Karpas-422 (cell line): ENCODE data around the gene PRSS8. TPM values are rescaled to one million over a fixed set of nuclear protein-coding genes. Genes with fewer than 3 reads are reported as not detected.

Experiments
- DNase-seq: peaks from one replicate; pipeline ENCODE4 v3.0.0-alpha.2; 2015
- H2AFZ ChIP-seq: fragments of 200-600 bp; sonication (generic); 2 replicates; pipeline ENCODE4 v1.6.1; 2014; ENCODE audit warnings: antibody characterized with exemption, low read length, mixed read lengths
- H3K27ac ChIP-seq: fragments of 200-600 bp; sonication (generic); 2 replicates; pipeline ENCODE4 v1.5.1; 2014; ENCODE audit warnings: mild to moderate bottlenecking, low read length, moderate library complexity
- H3K27me3 ChIP-seq: fragments of 200-600 bp; sonication (generic); 2 replicates; pipeline ENCODE4 v1.6.1; 2014; ENCODE audit warnings: low read length, mixed read lengths
- H3K36me3 ChIP-seq: fragments of 200-600 bp; sonication (generic); 2 replicates; pipeline ENCODE4 v1.6.1; 2014; ENCODE audit warnings: low read length, mixed read lengths; ENCODE audit not compliant: insufficient read depth
- H3K4me1 ChIP-seq: fragments of 200-600 bp; sonication (generic); 2 replicates; pipeline ENCODE4 v1.6.1; 2014; ENCODE audit warnings: mild to moderate bottlenecking, low read length, mixed read lengths
- H3K4me2 ChIP-seq: fragments of 200-600 bp; sonication (generic); 2 replicates; pipeline ENCODE4 v1.6.1; 2014; ENCODE audit warnings: low read length, low read depth, mild to moderate bottlenecking; ENCODE audit not compliant: poor library complexity, severe bottlenecking
- H3K4me3 ChIP-seq: fragments of 200-600 bp; sonication (generic); 2 replicates; pipeline ENCODE4 v1.5.1; 2014; ENCODE audit warnings: mild to moderate bottlenecking, antibody characterized with exemption, low read length, mixed read lengths
- H3K79me2 ChIP-seq: fragments of 200-600 bp; sonication (generic); 2 replicates; pipeline ENCODE4 v1.6.1; 2014; ENCODE audit warnings: mild to moderate bottlenecking, low read length, mixed read lengths
- H3K9ac ChIP-seq: fragments of 200-600 bp; sonication (generic); 2 replicates; pipeline ENCODE4 v1.6.0; 2014; ENCODE audit warnings: low read length
- H3K9me2 ChIP-seq: fragments of 200-600 bp; sonication (generic), shearing (Covaris generic); replicated peaks from 2 replicates; pipeline ENCODE4 v1.6.0; 2014; ENCODE audit warnings: mild to moderate bottlenecking, low read length, moderate library complexity; ENCODE audit not compliant: insufficient read depth
- H3K9me3 ChIP-seq: fragments of 300-700, 200-600 bp; sonication (generic); 2 replicates; pipeline ENCODE4 v1.6.1; 2014; ENCODE audit warnings: low read length, mixed read lengths
- H4K20me1 ChIP-seq: fragments of 200-600 bp; sonication (generic); 2 replicates; pipeline ENCODE4 v1.6.1; 2014; ENCODE audit warnings: mild to moderate bottlenecking, antibody characterized with exemption, low read length, low read depth; ENCODE audit not compliant: insufficient read depth
- small RNA-seq: library from RNA; depleted of rRNA; stranded (forward); fragments of <200 nt; gene quantifications from one replicate; pipeline ENCODE3, GENCODE V24; 2014
- total RNA-seq: library from RNA; depleted of rRNA; stranded (reverse); fragments of >200 nt; shearing (Covaris generic); gene quantifications from 2 replicates; pipeline ENCODE4 v1.2.3, GENCODE V29; 2014; ENCODE audit warnings: low replicate concordance; rRNA removed

PRSS8 gene
- total RNA-seq, 1 experiment from 2014 or later = not detected

DNA sequence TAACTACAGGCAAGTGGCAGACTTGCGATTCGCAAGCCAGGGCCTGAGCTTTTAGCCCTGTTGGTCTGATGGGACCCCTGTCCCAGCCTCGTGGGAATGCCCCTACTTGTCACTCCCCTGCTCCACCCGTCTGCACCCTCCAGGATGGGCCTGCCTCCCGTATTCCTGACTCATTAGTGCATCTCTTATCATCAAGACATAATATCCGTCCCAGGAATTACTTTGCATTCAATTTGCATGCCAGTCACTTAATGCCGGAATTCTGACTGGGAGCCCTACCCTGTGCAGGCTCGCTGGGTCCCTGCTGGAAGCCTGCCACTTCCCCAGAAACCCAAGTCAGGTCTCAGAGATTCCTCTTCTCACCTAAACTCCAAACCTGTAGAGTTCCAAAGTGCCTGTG, 50.1 kb downstream of the PRSS8 start:
- no peak overlapping the region for H3K27ac ChIP-seq
- no peak overlapping the region for H2AFZ ChIP-seq
- H3K27me3 ChIP-seq = no peaks in the 10 kb centered on the region
- H3K9me3 ChIP-seq = no peaks in the 10 kb centered on the region
- H3K9me2 ChIP-seq = no peaks in the 10 kb centered on the region
- no peak overlapping the region for H3K4me2 ChIP-seq
- H4K20me1 ChIP-seq = no peaks in the 10 kb centered on the region; the same call in 1 of the 2 replicates
- no peak overlapping the region for H3K9ac ChIP-seq
- no peak for DNase-seq
- H3K4me1 ChIP-seq = peaks cover 12% of the 10 kb centered on the region
- H3K4me3 ChIP-seq = no peak overlapping the region
- no peaks in the 10 kb centered on the region for H3K36me3 ChIP-seq
- H3K79me2 ChIP-seq = 0 out of 2 replicates have a peak, but pooled peaks cover under 1% of the 10 kb centered on the region

DNA sequence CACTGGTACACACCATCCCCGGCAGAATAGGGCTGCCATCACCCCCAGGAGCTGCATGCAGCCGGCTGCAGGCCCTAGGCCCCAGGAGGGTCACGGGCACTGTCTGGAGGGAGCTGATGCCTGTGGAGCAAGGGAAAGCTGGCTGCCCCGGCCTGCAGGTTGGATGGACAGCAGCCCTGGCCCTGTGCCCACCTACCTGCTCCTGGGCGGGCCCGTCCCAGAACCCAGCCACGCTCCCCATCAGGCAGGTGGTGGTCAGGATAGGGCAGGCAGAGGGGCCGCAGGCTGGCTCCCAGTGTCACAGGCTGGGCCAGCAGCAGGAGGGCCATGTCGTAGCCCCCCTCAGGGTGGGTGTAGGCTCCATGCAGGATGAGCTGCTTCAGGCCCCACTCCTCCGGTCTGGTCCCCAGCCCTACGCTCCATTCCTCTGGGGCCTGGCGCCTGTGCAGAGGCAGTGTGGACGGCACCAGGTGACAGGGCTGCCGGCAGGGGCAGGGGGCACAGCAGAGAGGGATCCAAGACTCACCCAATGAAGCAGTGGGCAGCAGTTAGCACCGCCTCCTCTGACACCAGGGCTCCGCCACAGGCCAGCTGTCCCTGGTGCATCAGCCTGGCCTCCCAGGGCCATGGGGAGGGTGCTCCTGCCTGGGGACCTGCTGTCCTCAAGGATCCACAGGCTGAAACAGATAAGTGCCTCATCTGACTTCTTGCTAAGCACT, 50.8 kb downstream of the PRSS8 start:
- H3K36me3 ChIP-seq = no peaks in the 10 kb centered on the region
- no peak overlapping the region for H3K27ac ChIP-seq
- H4K20me1 ChIP-seq = no peaks in the 10 kb centered on the region; the same call in 1 of the 2 replicates
- H3K9me3 ChIP-seq = no peaks in the 10 kb centered on the region
- no peak overlapping the region for H3K4me3 ChIP-seq
- H3K9ac ChIP-seq = no peak overlapping the region
- peak; percentile 39 for DNase-seq
- H3K9me2 ChIP-seq = no peaks in the 10 kb centered on the region
- H3K27me3 ChIP-seq = no peaks in the 10 kb centered on the region
- H3K4me2 ChIP-seq = no peak overlapping the region
- no peaks in the 10 kb centered on the region for H3K79me2 ChIP-seq
- H2AFZ ChIP-seq = no peak overlapping the region
- H3K4me1 ChIP-seq = peaks cover 12% of the 10 kb centered on the region

DNA sequence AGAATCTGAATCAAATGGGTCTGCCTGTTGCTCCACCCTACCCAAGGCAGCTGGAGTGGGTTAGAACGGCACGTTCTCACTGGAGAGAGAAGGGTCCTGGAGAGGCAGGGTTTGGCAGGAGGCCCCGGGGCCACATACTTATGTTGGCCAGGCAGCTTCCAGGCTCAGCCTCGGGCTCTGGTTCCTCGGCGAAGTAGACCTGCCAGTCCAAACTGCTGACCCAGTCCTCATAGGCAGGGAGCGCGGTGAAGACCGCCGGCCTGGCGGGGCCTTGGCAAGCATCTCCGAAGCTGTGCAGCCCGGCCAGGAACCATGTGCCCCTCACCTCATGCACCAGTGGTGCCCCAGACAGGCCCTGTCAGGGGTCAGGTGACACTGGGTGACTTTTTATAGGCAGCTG, 51.5 kb downstream of the PRSS8 start:
- H3K9me2 ChIP-seq = no peaks in the 10 kb centered on the region
- H2AFZ ChIP-seq = no peak overlapping the region
- no peaks in the 10 kb centered on the region for H3K27me3 ChIP-seq
- no peak overlapping the region for H3K27ac ChIP-seq
- 0 out of 2 replicates have a peak, but pooled peaks cover 2% of the 10 kb centered on the region for H3K79me2 ChIP-seq
- H4K20me1 ChIP-seq = no peaks in the 10 kb centered on the region; the same call in 1 of the 2 replicates
- no peak overlapping the region for H3K4me2 ChIP-seq
- peak; percentile 36 for DNase-seq
- peaks cover 12% of the 10 kb centered on the region for H3K4me1 ChIP-seq
- no peak overlapping the region for H3K9ac ChIP-seq
- H3K9me3 ChIP-seq = no peaks in the 10 kb centered on the region
- no peak overlapping the region for H3K4me3 ChIP-seq
- no peaks in the 10 kb centered on the region for H3K36me3 ChIP-seq

DNA sequence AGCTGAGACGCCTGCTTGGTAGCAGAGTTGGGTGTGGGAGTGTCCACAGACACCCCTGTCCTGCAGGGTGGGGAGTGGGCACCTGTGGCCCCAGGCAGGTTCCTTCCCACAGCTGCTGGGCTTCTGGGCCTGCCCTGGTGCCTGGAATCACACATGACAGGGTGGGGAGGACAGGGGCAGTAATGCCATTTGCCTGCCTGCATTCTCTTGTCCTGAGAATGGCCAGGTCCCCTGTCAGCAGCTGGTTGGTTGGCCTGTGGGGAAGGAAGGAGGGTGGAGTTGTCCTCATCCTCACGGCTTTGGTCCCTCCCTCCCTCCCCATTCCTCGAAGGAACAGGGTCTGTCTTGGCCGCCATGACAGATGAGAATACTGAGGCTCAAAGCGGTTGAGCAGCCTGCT, 52.0 kb downstream of the PRSS8 start:
- Histone ChIP-seq H3K4me1 (peaks cover 12% of the 10 kb centered on the region), H3K36me3 (no peaks in the 10 kb centered on the region)
- no peak for DNase-seq

DNA sequence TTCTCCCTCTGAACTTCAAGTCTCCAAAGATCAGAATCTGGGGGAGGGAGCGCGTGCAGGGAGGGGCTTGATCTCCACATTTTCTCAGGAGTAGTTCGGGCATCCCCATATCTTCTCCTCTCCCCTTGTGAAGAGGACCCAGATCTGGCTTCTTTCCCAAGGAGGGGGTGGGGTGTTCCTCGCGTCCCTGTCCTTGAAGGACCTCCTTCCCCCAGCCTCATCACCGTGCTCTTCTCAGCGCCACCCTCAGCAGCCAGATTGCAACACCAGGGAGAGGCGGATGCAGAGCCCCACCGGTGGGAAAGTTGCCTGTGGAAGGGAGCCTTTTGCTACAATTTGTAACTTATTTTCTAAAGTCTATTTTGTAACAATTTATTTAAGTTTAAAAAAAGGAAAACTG, 52.4 kb downstream of the PRSS8 start:
- Histone ChIP-seq H4K20me1 (no peaks in the 10 kb centered on the region; the same call in 1 of the 2 replicates), H2AFZ (no peak overlapping the region), H3K36me3 (no peaks in the 10 kb centered on the region), H3K27ac (no peak overlapping the region), H3K79me2 (0 out of 2 replicates have a peak, but pooled peaks cover 3% of the 10 kb centered on the region), H3K9ac (no peak overlapping the region), H3K27me3 (no peaks in the 10 kb centered on the region), H3K4me1 (peaks cover 12% of the 10 kb centered on the region), H3K9me2 (no peaks in the 10 kb centered on the region), H3K4me3 (no peak overlapping the region), H3K4me2 (no peak overlapping the region), H3K9me3 (no peaks in the 10 kb centered on the region)
- DNase-seq = peak; percentile 39

More for the DNA sequence above, 52.0 kb downstream of the PRSS8 start:
- Histone ChIP-seq H3K79me2 (0 out of 2 replicates have a peak, but pooled peaks cover 2% of the 10 kb centered on the region), H3K9me2 (no peaks in the 10 kb centered on the region), H4K20me1 (no peaks in the 10 kb centered on the region; the same call in 1 of the 2 replicates), H3K4me3 (no peak overlapping the region), H3K9ac (no peak overlapping the region), H3K27me3 (no peaks in the 10 kb centered on the region), H2AFZ (no peak overlapping the region), H3K4me2 (no peak overlapping the region), H3K27ac (no peak overlapping the region), H3K9me3 (no peaks in the 10 kb centered on the region)

DNA sequence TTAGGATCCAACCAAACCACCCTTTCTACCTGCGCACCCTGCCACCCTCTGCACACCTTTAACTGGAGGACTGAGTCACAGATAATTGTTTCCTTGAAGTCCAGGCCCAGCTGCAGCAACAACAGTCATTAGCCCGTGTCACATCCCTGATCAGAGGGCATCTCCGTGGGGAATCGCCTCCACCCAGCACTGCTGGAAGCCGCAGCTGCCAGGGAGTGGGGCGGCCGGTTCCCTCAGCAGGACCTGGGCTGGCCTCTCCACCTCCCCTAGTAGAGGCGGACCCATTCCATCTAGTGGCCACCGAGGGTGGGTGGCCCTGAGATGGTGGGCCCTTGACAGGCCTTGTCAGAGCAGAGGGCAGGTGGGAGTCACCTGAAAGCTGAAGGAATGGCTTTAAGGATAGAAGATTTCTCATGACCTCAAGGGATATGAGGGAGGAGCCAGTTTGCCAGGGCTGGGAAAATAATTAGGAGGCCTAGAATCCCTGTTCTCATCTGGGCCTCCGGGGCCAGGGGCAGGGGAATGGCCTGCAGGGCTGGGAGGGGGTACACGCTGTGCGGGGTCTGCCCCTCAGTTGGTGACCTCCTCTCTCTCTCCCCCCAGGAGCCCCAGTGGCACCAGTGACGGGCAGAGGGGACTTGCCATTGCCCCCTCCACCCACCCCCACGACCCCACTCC, 53.0 kb downstream of the PRSS8 start:
- no peaks in the 10 kb centered on the region for H3K36me3 ChIP-seq
- no peak overlapping the region for H3K9ac ChIP-seq
- H4K20me1 ChIP-seq = no peaks in the 10 kb centered on the region; the same call in 1 of the 2 replicates
- peaks cover 12% of the 10 kb centered on the region for H3K4me1 ChIP-seq
- peaks cover 8% of the 10 kb centered on the region; the same call in 1 of the 2 replicates for H3K79me2 ChIP-seq
- DNase-seq = peak; percentile 29
- H3K4me3 ChIP-seq = no peak overlapping the region
- H3K9me2 ChIP-seq = no peaks in the 10 kb centered on the region
- H2AFZ ChIP-seq = no peak overlapping the region
- H3K4me2 ChIP-seq = no peak overlapping the region
- H3K27me3 ChIP-seq = no peaks in the 10 kb centered on the region
- H3K9me3 ChIP-seq = no peaks in the 10 kb centered on the region
- no peak overlapping the region for H3K27ac ChIP-seq

Small RNA genes within 50 kb of the gene (small RNA-seq; reads per million reads assigned to genes)
- gene AC009088.4 = not detected
- gene NDUFA3P6 = not detected

Other genes with a start within 250 kb of the PRSS8 start
- gene BCL7C, start 241.7 kb downstream of the PRSS8 start, total RNA-seq = 27.4 and 59.7 TPM in 2 replicates
- 0.94 and 1.1 TPM in 2 replicates for gene CTF1, start 239.1 kb downstream of the PRSS8 start, total RNA-seq
- 24.5 and 59.5 TPM in 2 replicates for gene FBXL19, start 212.2 kb downstream of the PRSS8 start, total RNA-seq
- gene ORAI3, start 186.7 kb downstream of the PRSS8 start, total RNA-seq = 34.0 and 60.7 TPM in 2 replicates
- 3.8 and 4.3 TPM in 2 replicates for gene SETD1A, start 178.0 kb downstream of the PRSS8 start, total RNA-seq
- gene HSD3B7, start 150.5 kb downstream of the PRSS8 start, total RNA-seq = 0.65 and 2.7 TPM in 2 replicates
- gene STX1B, start 125.1 kb downstream of the PRSS8 start, total RNA-seq = 0.07 and 0.11 TPM in 2 replicates
- gene STX4, start 102.2 kb downstream of the PRSS8 start, total RNA-seq = 16.6 and 16.7 TPM in 2 replicates
- gene ZNF668, start 61.5 kb downstream of the PRSS8 start, total RNA-seq = 6.0 and 7.7 TPM in 2 replicates
- gene ZNF646, start 61.3 kb downstream of the PRSS8 start, total RNA-seq = 22.0 and 23.3 TPM in 2 replicates
- 3.2 and 4.0 TPM in 2 replicates for gene PRSS53, start 46.8 kb downstream of the PRSS8 start, total RNA-seq
- gene VKORC1, start 40.9 kb downstream of the PRSS8 start, total RNA-seq = 70.2 and 93.9 TPM in 2 replicates
- 28.4 and 37.5 TPM in 2 replicates for gene BCKDK, start 27.3 kb downstream of the PRSS8 start, total RNA-seq
- gene KAT8, start 18.1 kb downstream of the PRSS8 start, total RNA-seq = 37.2 and 42.7 TPM in 2 replicates
- not detected in 2 replicates for gene PRSS36, start 14.3 kb upstream of the PRSS8 start, total RNA-seq
- gene FUS, start 44.4 kb upstream of the PRSS8 start, total RNA-seq = 51.4 and 61.7 TPM in 2 replicates
- gene PYCARD, start 67.0 kb upstream of the PRSS8 start, total RNA-seq = 78.0 and 206 TPM in 2 replicates
- gene TRIM72, start 78.4 kb upstream of the PRSS8 start, total RNA-seq = not detected in 2 replicates
- not detected in 2 replicates for gene PYDC1, start 81.4 kb upstream of the PRSS8 start, total RNA-seq
- not detected in 2 replicates for gene ITGAM, start 124.2 kb upstream of the PRSS8 start, total RNA-seq
- gene ITGAX, start 219.4 kb upstream of the PRSS8 start, total RNA-seq = 0.52 TPM in 1 of 2 replicates, not detected in the other